GM23338 (cell line): ENCODE measurements around the gene AGAP1.

Experiments used
- CREB1 ChIP-seq: fragments of 250-450 bp; sonication (Bioruptor Pico); IDR thresholded peaks from 2 replicates; pipeline ENCODE4 v1.5.0; 2020; ENCODE audit warnings: low read depth, mild to moderate bottlenecking, moderate library complexity
- CTCF ChIP-seq, 2 experiments: fragments of 200-600 bp in 1 of 2; sonication (generic) in 1 of 2; conservative IDR thresholded peaks; 2 replicates each; pipeline versions ENCODE4 v1.5.1 to v1.6.1; 2016 to 2017; ENCODE audit warnings: antibody characterized with exemption in 2 of 2, low read depth in 2 of 2, mild to moderate bottlenecking in 2 of 2, moderate library complexity in 1 of 2
- ETS1 ChIP-seq: IDR thresholded peaks from 2 replicates; pipeline ENCODE4 v1.6.1; 2016; ENCODE audit warnings: antibody characterized with exemption
- EZH2 ChIP-seq: fragments of 200-600 bp; sonication (generic); IDR thresholded peaks from one replicate; pipeline ENCODE4 v1.8.0; 2017; ENCODE audit warnings: antibody characterized with exemption, mild to moderate bottlenecking, low read depth; ENCODE audit not compliant: unreplicated experiment
- EZH2phosphoT487 ChIP-seq: fragments of 200-600 bp; sonication (generic); IDR thresholded peaks from one replicate; pipeline ENCODE4 v1.8.1; 2018; ENCODE audit warnings: antibody characterized with exemption; ENCODE audit not compliant: unreplicated experiment
- JUNB ChIP-seq: IDR thresholded peaks from one replicate; pipeline ENCODE4 v1.6.1; 2016; ENCODE audit warnings: antibody characterized with exemption; ENCODE audit not compliant: unreplicated experiment
- POLR2AphosphoS5 ChIP-seq: IDR thresholded peaks from 2 replicates; pipeline ENCODE4 v1.6.1; 2016; ENCODE audit warnings: antibody characterized with exemption, low read depth
- STAT1 ChIP-seq: IDR thresholded peaks from one replicate; pipeline ENCODE4 v1.6.1; 2016; ENCODE audit warnings: antibody characterized with exemption; ENCODE audit not compliant: unreplicated experiment
- TF ChIP-seq, protein P1 (sequence below): IDR thresholded peaks from one replicate; pipeline ENCODE4 v1.6.1; 2018; ENCODE audit warnings: antibody characterized with exemption; ENCODE audit not compliant: unreplicated experiment

- TF ChIP-seq CTCF (conservative IDR thresholded peaks at IDR 0.05; ENCODE audit: low read depth in 2 of 2), result no peak
- no peak for TF ChIP-seq POLR2AphosphoS5
- TF ChIP-seq EZH2, result no peak
- no peak for TF ChIP-seq STAT1
- TF ChIP-seq CREB1 (CRISPR knock-in tag), result no peak
- no peak for TF ChIP-seq EZH2phosphoT487
- TF ChIP-seq ETS1, result no peak
- TF ChIP-seq, protein P1, sequence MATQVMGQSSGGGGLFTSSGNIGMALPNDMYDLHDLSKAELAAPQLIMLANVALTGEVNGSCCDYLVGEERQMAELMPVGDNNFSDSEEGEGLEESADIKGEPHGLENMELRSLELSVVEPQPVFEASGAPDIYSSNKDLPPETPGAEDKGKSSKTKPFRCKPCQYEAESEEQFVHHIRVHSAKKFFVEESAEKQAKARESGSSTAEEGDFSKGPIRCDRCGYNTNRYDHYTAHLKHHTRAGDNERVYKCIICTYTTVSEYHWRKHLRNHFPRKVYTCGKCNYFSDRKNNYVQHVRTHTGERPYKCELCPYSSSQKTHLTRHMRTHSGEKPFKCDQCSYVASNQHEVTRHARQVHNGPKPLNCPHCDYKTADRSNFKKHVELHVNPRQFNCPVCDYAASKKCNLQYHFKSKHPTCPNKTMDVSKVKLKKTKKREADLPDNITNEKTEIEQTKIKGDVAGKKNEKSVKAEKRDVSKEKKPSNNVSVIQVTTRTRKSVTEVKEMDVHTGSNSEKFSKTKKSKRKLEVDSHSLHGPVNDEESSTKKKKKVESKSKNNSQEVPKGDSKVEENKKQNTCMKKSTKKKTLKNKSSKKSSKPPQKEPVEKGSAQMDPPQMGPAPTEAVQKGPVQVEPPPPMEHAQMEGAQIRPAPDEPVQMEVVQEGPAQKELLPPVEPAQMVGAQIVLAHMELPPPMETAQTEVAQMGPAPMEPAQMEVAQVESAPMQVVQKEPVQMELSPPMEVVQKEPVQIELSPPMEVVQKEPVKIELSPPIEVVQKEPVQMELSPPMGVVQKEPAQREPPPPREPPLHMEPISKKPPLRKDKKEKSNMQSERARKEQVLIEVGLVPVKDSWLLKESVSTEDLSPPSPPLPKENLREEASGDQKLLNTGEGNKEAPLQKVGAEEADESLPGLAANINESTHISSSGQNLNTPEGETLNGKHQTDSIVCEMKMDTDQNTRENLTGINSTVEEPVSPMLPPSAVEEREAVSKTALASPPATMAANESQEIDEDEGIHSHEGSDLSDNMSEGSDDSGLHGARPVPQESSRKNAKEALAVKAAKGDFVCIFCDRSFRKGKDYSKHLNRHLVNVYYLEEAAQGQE, result no peak
- TF ChIP-seq JUNB, result no peak
Measured at GRCh38 chr2:235677276-235677788, 183.5 kb downstream of the AGAP1 start.
